ENCODE results near the gene PGP.

DNA sequence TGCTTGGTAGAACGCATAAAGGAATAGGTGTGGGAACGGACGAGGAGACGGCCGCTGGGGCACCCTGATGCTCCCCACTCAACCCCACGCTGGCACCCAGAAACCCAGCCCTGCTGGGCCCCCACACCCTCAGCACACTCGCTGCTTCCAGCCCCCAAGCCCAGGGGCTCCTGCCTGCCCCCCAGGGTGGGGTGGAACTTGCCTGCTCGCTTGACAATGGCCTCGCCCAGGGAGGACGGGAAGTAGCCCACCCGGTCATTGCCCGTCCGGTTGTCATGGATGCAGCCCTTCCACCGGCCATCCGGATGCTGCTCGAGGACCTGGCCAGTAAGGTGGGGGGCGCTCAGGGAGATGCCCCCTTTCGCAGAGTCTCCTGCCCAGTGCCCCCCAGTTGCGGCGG lies 28.1 kb downstream of the PGP start:
- TF ChIP-seq SUZ12 (IDR thresholded peaks at IDR 0.05) (no peak), SP1 (IDR thresholded peaks at IDR 0.05) (no peak), ZNF384 (IDR thresholded peaks at IDR 0.05) (no peak), LEF1 (IDR thresholded peaks at IDR 0.05; ENCODE audit: borderline replicate concordance) (no peak), FOXM1 (IDR thresholded peaks at IDR 0.05; ENCODE audit: borderline replicate concordance) (no peak), FOXA1 (IDR thresholded peaks at IDR 0.05) (no peak), L3MBTL2 (conservative IDR thresholded peaks at IDR 0.05) (no peak), TARDBP (IDR thresholded peaks at IDR 0.05) (no peak)

Measured in HEK293T (cell line).